Lung (tissue), 10 donors: ENCODE measurements around the gene OR2A1. TPM values are rescaled to one million over a fixed set of nuclear protein-coding genes. Genes with fewer than 3 reads are reported as not detected.
"Not testable (repeated sequence)": the region's sequence is repeated elsewhere in the genome, so short reads cannot be mapped to it uniquely, and the experiment has no call there.

ENCODE experiments used
- ATAC-seq: fragments of 200-7000 bp; cut with Tn5 transposase; one replicate; pipeline ENCODE4 v1.9.1; 2020; ENCODE audit warnings: moderate number of reproducible peaks; ENCODE audit not compliant: insufficient read depth, low FRiP score
- DNase-seq, 3 donors: peaks; one replicate each; pipeline ENCODE4 v3.0.0-alpha.2; 2013 to 2017
- H3K27ac ChIP-seq, 2 donors: one replicate each; pipeline ENCODE4 v1.5.1; 2013; ENCODE audit warnings: mild to moderate bottlenecking in 2 of 2, moderate library complexity in 2 of 2, control low read depth in 1 of 2, inconsistent platforms in 1 of 2, low read depth in 1 of 2, low read length in 1 of 2
- H3K27me3 ChIP-seq, 3 donors: one replicate each; pipeline ENCODE4 v1.5.1; 2013; ENCODE audit warnings: low read length in 2 of 3; ENCODE audit not compliant: control insufficient read depth in 3 of 3, insufficient read depth in 3 of 3
- H3K36me3 ChIP-seq, 4 donors: one replicate each; pipeline ENCODE4 v1.5.1; 2013; ENCODE audit warnings: low read length in 4 of 4, mild to moderate bottlenecking in 1 of 4, moderate library complexity in 1 of 4; ENCODE audit not compliant: control insufficient read depth in 4 of 4, insufficient read depth in 4 of 4
- H3K4me1 ChIP-seq, 5 donors: one replicate each; pipeline ENCODE4 v1.5.1; 2013; ENCODE audit warnings: low read length in 5 of 5, mild to moderate bottlenecking in 2 of 5, moderate library complexity in 1 of 5; ENCODE audit not compliant: control insufficient read depth in 5 of 5, insufficient read depth in 5 of 5
- H3K4me3 ChIP-seq: one replicate; pipeline ENCODE4 v1.5.1; 2013; ENCODE audit warnings: mild to moderate bottlenecking, control low read depth, moderate library complexity
- H3K9ac ChIP-seq, 2 donors: one replicate each; pipeline ENCODE4 v1.5.1; 2013; ENCODE audit warnings: low read length in 2 of 2, control low read depth in 1 of 2; ENCODE audit not compliant: insufficient read depth in 1 of 2
- H3K9me3 ChIP-seq, 4 donors: one replicate each; pipeline ENCODE4 v1.5.1; 2013; ENCODE audit warnings: low read length in 3 of 4, mild to moderate bottlenecking in 1 of 4, moderate library complexity in 1 of 4; ENCODE audit not compliant: control insufficient read depth in 4 of 4, insufficient read depth in 3 of 4
- WGBS, 2 donors: extraction: QIAGEN DNeasy Blood & Tissue Kit; methylation state at CpG; one replicate each; pipeline ENCODE4 v1.1.7; 2013; 5-methylcytosine and 5-hydroxymethylcytosine counted together
- polyA plus RNA-seq, 2 donors: library from polyadenylated mRNA; stranded (reverse); fragments of 200-250 nt; gene quantifications; one replicate each; pipeline ENCODE4 v1.2.1, GENCODE V29; 2013
- total RNA-seq, 2 donors: library from RNA; depleted of rRNA in 1 of 2; stranded (reverse); fragments of >200 nt in 1 of 2; gene quantifications; one replicate each; pipeline ENCODE4 v1.2.1, GENCODE V29; 2014 to 2021
- donor health status: Bipolar disorder and iron deficiency.
- donor health status: healthy.
- donor health status: DM: yes; HTN: yes; CAD: no.

OR2A1 gene
- total and polyA plus RNA-seq, 4 donors = 0.18 to 0.23 TPM; not detected in 2

GRCh38 chr7:144305156-144305555, 7.1 kb upstream of the OR2A1 start:
- not testable (repeated sequence) for H3K27me3 ChIP-seq, H3K36me3 ChIP-seq, H3K9ac ChIP-seq, DNase-seq, H3K27ac ChIP-seq, ATAC-seq, H3K4me3 ChIP-seq, H3K4me1 ChIP-seq, H3K9me3 ChIP-seq
- no CpG with 5 or more reads among the region's 2 CpGs for WGBS, 2 donors

- not testable (repeated sequence) for H3K27me3 ChIP-seq, H3K9ac ChIP-seq, H3K36me3 ChIP-seq, H3K9me3 ChIP-seq, DNase-seq, H3K4me1 ChIP-seq, H3K4me3 ChIP-seq, ATAC-seq, H3K27ac ChIP-seq
- WGBS, 2 donors = no CpG with 5 or more reads among the region's 2 CpGs
These were observed 2.5 kb upstream of the OR2A1 start for GRCh38 chr7:144309702-144310101.

- H3K4me3 ChIP-seq, H3K9me3 ChIP-seq, H3K27me3 ChIP-seq, H3K4me1 ChIP-seq, H3K27ac ChIP-seq, ATAC-seq, DNase-seq, H3K36me3 ChIP-seq, H3K9ac ChIP-seq: not testable (repeated sequence)
- 92% methylated on average over 1 of the region's 2 CpGs; no CpG with 5 or more reads in 1 of the 2 donors for WGBS, 2 donors
These were observed 1.0 kb upstream of the OR2A1 start for GRCh38 chr7:144311218-144311617.

GRCh38 chr7:144317537-144317936, 5.3 kb downstream of the OR2A1 start:
- not testable (repeated sequence) for H3K4me3 ChIP-seq, ATAC-seq, H3K36me3 ChIP-seq, H3K27ac ChIP-seq, DNase-seq, H3K9ac ChIP-seq, H3K4me1 ChIP-seq, H3K9me3 ChIP-seq, H3K27me3 ChIP-seq
- WGBS, 2 donors = 68% methylated on average over 1 of the region's 1 CpG; no CpG with 5 or more reads in 1 of the 2 donors

GRCh38 chr7:144319547-144319946, 7.3 kb downstream of the OR2A1 start:
- H3K9me3 ChIP-seq, H3K4me3 ChIP-seq, ATAC-seq, H3K27ac ChIP-seq, H3K36me3 ChIP-seq, H3K9ac ChIP-seq, DNase-seq, H3K27me3 ChIP-seq, H3K4me1 ChIP-seq: not testable (repeated sequence)
- WGBS, 2 donors = no CpG with 5 or more reads among the region's 2 CpGs

- WGBS, 2 donors = 74% methylated on average over 1 of the region's 3 CpGs; no CpG with 5 or more reads in 1 of the 2 donors
- peak in 2 of 3 donors; percentile 52 to 73 for DNase-seq
- not testable (repeated sequence) for H3K9ac ChIP-seq, H3K4me3 ChIP-seq, H3K4me1 ChIP-seq, H3K27me3 ChIP-seq, H3K9me3 ChIP-seq, ATAC-seq, H3K36me3 ChIP-seq, H3K27ac ChIP-seq
These were observed 9.5 kb downstream of the OR2A1 start for GRCh38 chr7:144321677-144322206.

GRCh38 chr7:144323359-144323758, 11.1 kb downstream of the OR2A1 start:
- H3K27me3 ChIP-seq, H3K27ac ChIP-seq, H3K4me3 ChIP-seq, H3K36me3 ChIP-seq, DNase-seq, H3K4me1 ChIP-seq, H3K9ac ChIP-seq, ATAC-seq, H3K9me3 ChIP-seq: not testable (repeated sequence)
- WGBS, 2 donors = 93% methylated on average over 3 of the region's 4 CpGs; no CpG with 5 or more reads in 1 of the 2 donors

GRCh38 chr7:144325868-144326267, 13.6 kb downstream of the OR2A1 start:
- not testable (repeated sequence) for H3K9me3 ChIP-seq, DNase-seq, H3K36me3 ChIP-seq, H3K9ac ChIP-seq, H3K27me3 ChIP-seq, H3K27ac ChIP-seq, ATAC-seq, H3K4me3 ChIP-seq, H3K4me1 ChIP-seq
- WGBS, 2 donors = 88 to 97% methylated on average over 3 of the region's 5 CpGs
